CD4-positive, CD25-positive, alpha-beta regulatory T cell (primary cell): Measurements from ENCODE around the gene SCARB2. TPM values are rescaled to one million over a fixed set of nuclear protein-coding genes. Genes with fewer than 3 reads are reported as not detected.

Experiments used
- ATAC-seq, 2 donors: fragments of 150-1000 bp; cut with Tn5 transposase; one replicate each; pipeline ENCODE4 v1.10.0; 2021; ENCODE audit warnings: low read depth in 2 of 2, moderate number of reproducible peaks in 2 of 2, moderate library complexity in 1 of 2
- DNase-seq, 3 donors: peaks; one replicate each; pipeline versions ENCODE4 v3.0.0 to v3.0.0-alpha.2; 2012 to 2022; ENCODE audit warnings: mixed read lengths in 1 of 3
- H3K27ac ChIP-seq: one replicate; pipeline ENCODE4 v1.7.0; 2013; ENCODE audit warnings: mild to moderate bottlenecking, low read length; ENCODE audit not compliant: insufficient read depth, poor library complexity, severe bottlenecking
- H3K27me3 ChIP-seq: one replicate; pipeline ENCODE4 v1.7.0; 2013; ENCODE audit warnings: low read length; ENCODE audit not compliant: control insufficient read depth, insufficient read depth
- H3K36me3 ChIP-seq: one replicate; pipeline ENCODE4 v1.7.0; 2013; ENCODE audit warnings: mild to moderate bottlenecking, low read length, moderate library complexity; ENCODE audit not compliant: control insufficient read depth, insufficient read depth
- H3K4me1 ChIP-seq: 2 replicates; pipeline ENCODE4 v1.7.0; 2013; ENCODE audit warnings: mild to moderate bottlenecking, low read length; ENCODE audit not compliant: insufficient read depth, control insufficient read depth, poor library complexity, severe bottlenecking
- H3K4me3 ChIP-seq: one replicate; pipeline ENCODE4 v1.7.0; 2013; ENCODE audit warnings: low read depth, mild to moderate bottlenecking, low read length, moderate library complexity
- H3K9me3 ChIP-seq, 2 experiments: 1 replicate in 1 of 2; 2 replicates in 1 of 2; pipeline ENCODE4 v1.7.0; 2013; ENCODE audit warnings: low read length in 2 of 2, mild to moderate bottlenecking in 1 of 2, moderate library complexity in 1 of 2; ENCODE audit not compliant: control insufficient read depth in 2 of 2
- H3K27ac Mint-ChIP-seq, 3 donors: one replicate each; pipeline ENCODE4 v1.8.0; 2020 to 2022; ENCODE audit warnings: mild to moderate bottlenecking in 3 of 3, mixed read lengths in 3 of 3, moderate library complexity in 2 of 3
- H3K27me3 Mint-ChIP-seq: one replicate; pipeline ENCODE4 v1.8.0; 2022; ENCODE audit warnings: mild to moderate bottlenecking, mixed read lengths
- H3K36me3 Mint-ChIP-seq: one replicate; pipeline ENCODE4 v1.8.0; 2020; ENCODE audit warnings: mixed read lengths
- H3K4me1 Mint-ChIP-seq, 4 donors: one replicate each; pipeline ENCODE4 v1.8.0; 2020 to 2022; ENCODE audit warnings: mixed read lengths in 4 of 4, mild to moderate bottlenecking in 1 of 4
- H3K4me3 Mint-ChIP-seq, 4 donors: one replicate each; pipeline ENCODE4 v1.8.0; 2020 to 2022; ENCODE audit warnings: mild to moderate bottlenecking in 4 of 4, mixed read lengths in 4 of 4, moderate library complexity in 3 of 4
- H3K9me3 Mint-ChIP-seq, 7 donors: one replicate each; pipeline ENCODE4 v1.8.0; 2020 to 2022; ENCODE audit warnings: mixed read lengths in 7 of 7, mild to moderate bottlenecking in 3 of 7, moderate library complexity in 2 of 7
- polyA plus RNA-seq, 4 donors: library from polyadenylated mRNA; unstranded; fragments of 300-500 nt; fragmentation: Illumina TruSeq; gene quantifications; one replicate each; pipeline ENCODE4 v1.2.3, GENCODE V29; 2021
- total RNA-seq: library from RNA; stranded (reverse); gene quantifications from one replicate; pipeline ENCODE4 v1.2.3, GENCODE V29; 2022

Gene SCARB2
- total and polyA plus RNA-seq, 5 donors from 2014 or later = 8.0 to 21.2 (median 10.6) TPM

- Histone ChIP-seq H3K27me3 (no peaks in the 10 kb centered on the region), H3K4me3 (peak overlapping the region; percentile 87), H3K36me3 (no peaks in the 10 kb centered on the region), H3K4me1 (peaks cover 20% of the 10 kb centered on the region), H3K27ac (peak overlapping the region; percentile 84), H3K9me3 (no peaks in the 10 kb centered on the region)
- ATAC-seq (peak; percentile 5 to 11), DNase-seq (peak; percentile 32 to 62 (median 57))
- peak overlapping the region; percentile 90 to 94 (median 92) for H3K4me3 Mint-ChIP-seq
- no peaks in the 10 kb centered on the region for H3K36me3 Mint-ChIP-seq
- H3K9me3 Mint-ChIP-seq = no peaks in the 10 kb centered on the region
- H3K4me1 Mint-ChIP-seq = peaks cover 19 to 61% (median 45%) of the 10 kb centered on the region in 4 donors
- H3K27ac Mint-ChIP-seq = peak overlapping the region; percentile 89 to 97 (median 96)
- no peaks in the 10 kb centered on the region for H3K27me3 Mint-ChIP-seq
These were observed 691 bp downstream of the SCARB2 start for GRCh38 chr4:76212851-76213414.

DNA sequence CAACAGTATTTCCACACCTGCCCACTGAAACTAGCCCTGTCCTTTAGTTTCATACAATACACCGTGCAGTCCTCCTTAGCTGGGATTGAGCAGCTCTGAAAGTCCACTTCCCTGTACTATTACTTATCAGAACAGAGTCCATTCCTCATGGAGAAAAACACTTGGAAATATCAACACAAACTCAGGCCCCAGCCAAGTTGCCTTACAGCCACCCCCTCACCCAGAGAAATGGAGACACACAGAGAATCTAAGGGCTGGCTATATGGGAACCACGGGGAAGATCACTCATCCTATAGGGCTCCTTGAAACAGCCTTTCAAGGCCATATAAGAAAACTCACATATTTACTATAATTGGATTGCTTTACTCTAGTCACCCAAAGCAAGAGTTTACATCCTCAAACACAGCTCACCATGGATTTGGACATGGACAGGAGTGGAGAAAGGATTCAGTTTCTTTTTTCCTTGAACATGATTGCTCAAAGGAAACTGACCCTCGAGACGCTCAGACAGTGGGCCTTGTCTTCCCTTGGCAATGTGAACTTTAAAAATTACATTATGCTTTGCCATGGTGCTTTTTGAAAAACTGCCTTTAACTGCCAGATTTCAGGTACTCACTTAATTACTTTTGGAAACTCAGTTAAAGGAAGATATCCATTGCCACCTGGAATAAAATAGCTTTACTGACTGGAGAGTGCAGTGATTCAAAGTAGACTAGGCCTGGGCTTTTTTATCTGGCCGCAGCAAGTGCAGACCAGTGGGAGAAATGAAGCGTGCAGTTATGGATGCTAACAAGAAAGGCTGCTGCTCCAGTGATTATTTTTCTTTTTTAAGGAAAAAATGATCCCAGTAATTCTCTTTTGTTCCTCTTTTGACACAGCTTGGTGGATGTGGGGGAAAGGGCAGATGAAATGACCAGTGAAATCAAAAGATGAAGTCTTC, 1.6 kb downstream of the SCARB2 start:
- no peaks in the 10 kb centered on the region for H3K27me3 ChIP-seq
- no peaks in the 10 kb centered on the region for H3K36me3 ChIP-seq
- DNase-seq = no peak
- H3K4me3 ChIP-seq = peak overlapping the region; percentile 87
- peak overlapping the region; percentile 84 for H3K27ac ChIP-seq
- peaks cover 20% of the 10 kb centered on the region for H3K4me1 ChIP-seq
- no peaks in the 10 kb centered on the region for H3K9me3 ChIP-seq
- peaks cover 22 to 65% (median 52%) of the 10 kb centered on the region in 4 donors for H3K4me1 Mint-ChIP-seq
- no peaks in the 10 kb centered on the region for H3K9me3 Mint-ChIP-seq
- ATAC-seq = no peak
- H3K36me3 Mint-ChIP-seq = no peaks in the 10 kb centered on the region
- peak overlapping the region; percentile 90 to 94 (median 92) for H3K4me3 Mint-ChIP-seq
- peak overlapping the region; percentile 89 to 97 (median 96) for H3K27ac Mint-ChIP-seq
- H3K27me3 Mint-ChIP-seq = no peaks in the 10 kb centered on the region

DNA sequence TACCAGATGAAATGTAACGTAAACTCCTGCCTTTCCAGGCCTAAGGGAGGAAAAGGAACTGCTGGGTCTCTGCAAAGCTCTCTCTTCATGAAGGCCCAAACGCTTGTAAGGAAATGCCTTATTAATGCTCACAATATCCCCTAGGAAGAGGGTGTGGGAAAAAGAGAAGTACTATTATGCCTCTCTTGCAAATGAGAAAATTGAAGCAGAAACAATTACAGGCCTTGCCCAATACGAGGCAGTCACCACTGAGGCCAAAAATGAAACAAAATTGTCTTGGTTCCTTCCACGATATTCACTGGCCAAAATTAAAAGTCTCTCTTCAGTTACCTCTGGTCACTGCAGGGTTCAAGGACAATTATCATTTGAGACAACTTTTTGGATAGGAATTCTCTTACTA, 3.2 kb downstream of the SCARB2 start:
- Histone ChIP-seq H3K27me3 (no peaks in the 10 kb centered on the region), H3K4me3 (no peak overlapping the region), H3K4me1 (peaks cover 20% of the 10 kb centered on the region), H3K36me3 (no peaks in the 10 kb centered on the region), H3K9me3 (no peaks in the 10 kb centered on the region), H3K27ac (no peak overlapping the region)
- Mint-ChIP-seq H3K36me3 (no peaks in the 10 kb centered on the region), H3K4me1 (peaks cover 22 to 65% (median 59%) of the 10 kb centered on the region in 4 donors), H3K4me3 (peak overlapping the region in 1 of 4 donors; percentile 14), H3K9me3 (no peaks in the 10 kb centered on the region), H3K27me3 (no peaks in the 10 kb centered on the region), H3K27ac (peak overlapping the region in 1 of 3 donors; percentile 3)
- ATAC-seq (no peak), DNase-seq (no peak)

- H3K9me3 ChIP-seq = no peaks in the 10 kb centered on the region
- peaks cover 18% of the 10 kb centered on the region for H3K4me1 ChIP-seq
- no peaks in the 10 kb centered on the region for H3K27me3 Mint-ChIP-seq
- no peak overlapping the region for H3K4me3 ChIP-seq
- H3K36me3 Mint-ChIP-seq = no peaks in the 10 kb centered on the region
- ATAC-seq = no peak
- no peaks in the 10 kb centered on the region for H3K27me3 ChIP-seq
- H3K27ac ChIP-seq = no peak overlapping the region
- H3K4me1 Mint-ChIP-seq = peaks cover 22 to 63% (median 59%) of the 10 kb centered on the region in 4 donors
- H3K4me3 Mint-ChIP-seq = peak overlapping the region in 1 of 4 donors; percentile 14
- no peaks in the 10 kb centered on the region for H3K36me3 ChIP-seq
- peak overlapping the region in 1 of 3 donors; percentile 3 for H3K27ac Mint-ChIP-seq
- H3K9me3 Mint-ChIP-seq = no peaks in the 10 kb centered on the region
- DNase-seq = no peak
These were observed 3.7 kb downstream of the SCARB2 start for GRCh38 chr4:76209881-76210280.

GRCh38 chr4:76208005-76208765, 5.4 kb downstream of the SCARB2 start:
- DNase-seq = no peak
- ATAC-seq = no peak
- Histone ChIP-seq H3K36me3 (no peaks in the 10 kb centered on the region), H3K27me3 (no peaks in the 10 kb centered on the region), H3K9me3 (no peaks in the 10 kb centered on the region), H3K4me1 (peaks cover 7% of the 10 kb centered on the region), H3K4me3 (no peak overlapping the region), H3K27ac (no peak overlapping the region)
- Mint-ChIP-seq H3K9me3 (no peaks in the 10 kb centered on the region), H3K4me3 (no peak overlapping the region), H3K4me1 (peaks cover 17 to 55% (median 50%) of the 10 kb centered on the region in 4 donors), H3K27ac (peak overlapping the region in 2 of 3 donors; percentile 21 to 48), H3K27me3 (no peaks in the 10 kb centered on the region), H3K36me3 (no peaks in the 10 kb centered on the region)

DNA sequence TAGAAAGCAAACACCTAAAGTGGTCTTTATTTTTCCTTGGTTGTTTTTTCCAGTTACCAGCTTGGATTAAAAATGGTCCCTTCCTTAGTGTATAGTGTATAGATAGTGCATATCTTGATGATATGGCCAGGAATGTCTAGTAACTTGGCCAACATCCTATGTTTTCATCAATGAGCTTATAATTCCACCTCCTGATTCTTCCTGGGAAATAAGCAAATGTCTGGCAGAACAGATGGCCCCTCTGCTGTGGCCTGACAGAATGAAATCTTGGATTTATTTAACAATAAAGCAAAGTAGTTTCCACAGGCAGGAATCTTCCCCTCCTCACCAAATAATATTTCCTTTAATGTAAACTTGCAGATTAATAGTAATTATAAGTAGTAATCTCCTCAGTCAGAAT, 6.1 kb downstream of the SCARB2 start:
- ATAC-seq (no peak), DNase-seq (no peak)
- H3K36me3 Mint-ChIP-seq = no peaks in the 10 kb centered on the region
- H3K4me3 Mint-ChIP-seq = no peak overlapping the region
- Histone ChIP-seq H3K27ac (no peak overlapping the region), H3K27me3 (no peaks in the 10 kb centered on the region), H3K4me1 (peaks cover 7% of the 10 kb centered on the region), H3K9me3 (no peaks in the 10 kb centered on the region), H3K36me3 (no peaks in the 10 kb centered on the region), H3K4me3 (no peak overlapping the region)
- no peaks in the 10 kb centered on the region for H3K9me3 Mint-ChIP-seq
- no peaks in the 10 kb centered on the region for H3K27me3 Mint-ChIP-seq
- peak overlapping the region in 1 of 3 donors; percentile 48 for H3K27ac Mint-ChIP-seq
- peaks cover 13 to 49% (median 45%) of the 10 kb centered on the region in 4 donors for H3K4me1 Mint-ChIP-seq

DNA sequence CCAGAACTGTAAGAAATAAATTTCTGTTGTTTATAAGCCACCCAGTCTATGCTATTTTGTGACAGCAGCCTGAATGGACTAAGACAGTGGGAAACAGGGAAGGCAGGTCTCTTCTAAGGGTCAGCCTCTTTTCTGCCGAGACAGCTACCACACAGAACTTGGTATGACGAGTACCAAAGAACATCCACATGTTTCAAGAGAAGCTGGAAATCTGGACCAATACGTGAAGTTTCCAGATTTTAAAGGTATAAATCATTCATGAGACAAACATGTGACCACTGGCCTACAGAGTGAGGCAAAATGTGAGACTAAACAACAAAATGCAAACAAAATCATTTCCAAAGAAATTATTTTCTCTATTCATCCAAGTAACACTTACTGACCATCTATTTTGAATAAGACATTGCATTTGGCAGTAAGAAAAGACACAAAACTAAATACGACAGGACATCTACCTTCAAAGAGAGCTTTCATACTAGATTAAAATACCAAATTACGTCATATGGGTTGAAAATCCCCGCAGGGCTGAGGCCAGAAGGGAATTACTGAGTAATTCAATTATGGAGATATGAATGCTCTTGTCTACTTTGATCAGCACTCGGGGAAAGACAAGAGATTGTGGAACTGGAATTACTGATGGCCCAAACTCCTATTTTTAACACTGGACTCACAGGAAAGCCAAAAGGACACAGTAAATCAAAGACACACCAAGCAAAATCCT, 7.2 kb downstream of the SCARB2 start:
- ATAC-seq = no peak
- Histone ChIP-seq H3K27me3 (no peaks in the 10 kb centered on the region), H3K4me1 (no peaks in the 10 kb centered on the region), H3K9me3 (no peaks in the 10 kb centered on the region), H3K4me3 (no peak overlapping the region), H3K27ac (no peak overlapping the region), H3K36me3 (no peaks in the 10 kb centered on the region)
- peaks cover 8 to 39% (median 36%) of the 10 kb centered on the region in 4 donors for H3K4me1 Mint-ChIP-seq
- H3K4me3 Mint-ChIP-seq = no peak overlapping the region
- no peaks in the 10 kb centered on the region for H3K27me3 Mint-ChIP-seq
- no peak for DNase-seq
- no peak overlapping the region for H3K27ac Mint-ChIP-seq
- H3K9me3 Mint-ChIP-seq = no peaks in the 10 kb centered on the region
- no peaks in the 10 kb centered on the region for H3K36me3 Mint-ChIP-seq
